H1 (cell line): Measurements from ENCODE around the gene ZNF8. TPM values are rescaled to one million over a fixed set of nuclear protein-coding genes. Genes with fewer than 3 reads are reported as not detected.

Source experiments
- CTCF ChIA-PET: fragments of 300-600 bp; sonication (Branson Sonifier 250); formaldehyde crosslinking; loops from one replicate; lab custom pipeline; 2021; ENCODE audit not compliant: partially characterized antibody; lab: Charles Lee
- POLR2A ChIA-PET: fragments of 300-600 bp; sonication (Branson Sonifier 250); formaldehyde crosslinking; loops from one replicate; lab custom pipeline; 2021; ENCODE audit warnings: inconsistent platforms; ENCODE audit not compliant: partially characterized antibody; lab: Charles Lee
- DNase-seq, 2 experiments: peaks; one replicate each; pipeline versions ENCODE4 v3.0.0 to v3.0.0-alpha.2; 2010 to 2022; ENCODE audit warnings: low spot score in 2 of 2, low read depth in 1 of 2, mixed read lengths in 1 of 2
- FAIRE-seq: peaks from 2 replicates; lab custom pipeline; 2011; peaks lifted over from hg19 to GRCh38; lab: Jason Lieb, UNC
- H2AFZ ChIP-seq: 2 replicates; pipeline ENCODE4 v1.8.1; 2012; ENCODE audit warnings: low read length, inconsistent platforms
- H2AK5ac ChIP-seq: 2 replicates; pipeline ENCODE4 v1.6.1; 2013; ENCODE audit warnings: low read depth, low read length
- H2BK120ac ChIP-seq: replicated peaks from 2 replicates; pipeline ENCODE3; 2013; ENCODE audit warnings: low read depth, low read length, inconsistent platforms
- H2BK12ac ChIP-seq: 2 replicates; pipeline ENCODE4 v1.6.1; 2013; ENCODE audit warnings: low read depth, low read length
- H2BK15ac ChIP-seq: 2 replicates; pipeline ENCODE4 v1.6.1; 2013; ENCODE audit warnings: low read length
- H2BK20ac ChIP-seq: 2 replicates; pipeline ENCODE4 v1.6.1; 2013; ENCODE audit warnings: low read length
- H2BK5ac ChIP-seq: 2 replicates; pipeline ENCODE4 v1.6.1; 2013; ENCODE audit warnings: low read depth, low read length
- H3K14ac ChIP-seq: 2 replicates; pipeline ENCODE4 v1.6.1; 2013; ENCODE audit warnings: inconsistent platforms; ENCODE audit not compliant: insufficient read length
- H3K18ac ChIP-seq: 2 replicates; pipeline ENCODE4 v1.6.1; 2013; ENCODE audit warnings: low read length; ENCODE audit errors: extremely low read depth
- H3K23ac ChIP-seq: 2 replicates; pipeline ENCODE4 v1.6.1; 2013; ENCODE audit warnings: inconsistent platforms; ENCODE audit not compliant: insufficient read length
- H3K23me2 ChIP-seq: 2 replicates; pipeline ENCODE4 v1.6.1; 2013; ENCODE audit warnings: low read depth, low read length
- H3K27ac ChIP-seq: 2 replicates; pipeline ENCODE4 v1.6.1; 2011; ENCODE audit warnings: low read depth, low read length, inconsistent platforms
- H3K27me3 ChIP-seq, 4 experiments: replicated peaks in 1 of 4; 1 replicate in 1 of 4; 2 replicates in 3 of 4; pipeline versions ENCODE4 v1.6.1 to v1.8.1; 2011 to 2013; ENCODE audit warnings: low read length in 3 of 4, mild to moderate bottlenecking in 3 of 4, inconsistent platforms in 2 of 4, mixed read lengths in 2 of 4, moderate library complexity in 1 of 4; ENCODE audit not compliant: control insufficient read depth in 3 of 4, insufficient read depth in 3 of 4; ENCODE audit errors: extremely low read depth in 1 of 4
- H3K36me3 ChIP-seq, 4 experiments: 2 replicates each; pipeline versions ENCODE4 v1.6.1 to v1.8.1; 2011 to 2013; ENCODE audit warnings: mild to moderate bottlenecking in 4 of 4, low read length in 3 of 4, moderate library complexity in 2 of 4, control low read depth in 1 of 4, inconsistent platforms in 1 of 4; ENCODE audit not compliant: insufficient read depth in 4 of 4, control insufficient read depth in 2 of 4
- H3K4ac ChIP-seq: replicated peaks from 2 replicates; pipeline ENCODE3; 2013; ENCODE audit warnings: low read length, low read depth, mixed read lengths, inconsistent platforms; ENCODE audit not compliant: insufficient read length
- H3K4me1 ChIP-seq, 4 experiments: replicated peaks in 1 of 4; 1 replicate in 1 of 4; 2 replicates in 3 of 4; pipeline versions ENCODE4 v1.6.1 to v1.8.1; 2011 to 2013; ENCODE audit warnings: low read length in 3 of 4, inconsistent platforms in 2 of 4, mixed read lengths in 1 of 4; ENCODE audit not compliant: insufficient read depth in 4 of 4, control insufficient read depth in 3 of 4
- H3K4me2 ChIP-seq, 2 experiments: 2 replicates each; pipeline versions ENCODE4 v1.6.1 to v1.8.1; 2011 to 2013; ENCODE audit warnings: low read depth in 2 of 2, low read length in 2 of 2, control low read depth in 1 of 2, inconsistent platforms in 1 of 2, mild to moderate bottlenecking in 1 of 2; ENCODE audit not compliant: insufficient read depth in 1 of 2
- H3K4me3 ChIP-seq, 4 experiments: fragments of 200-600, 300-600 bp in 1 of 4; sonication (generic), shearing (Covaris generic), sonication (Bioruptor Twin) in 1 of 4; 2 replicates each; pipeline versions ENCODE4 v1.5.1 to v1.8.1; 2011 to 2016; ENCODE audit warnings: low read length in 4 of 4, low read depth in 3 of 4, control low read depth in 2 of 4, inconsistent platforms in 2 of 4, mild to moderate bottlenecking in 2 of 4, mixed read lengths in 1 of 4, moderate library complexity in 1 of 4; ENCODE audit not compliant: insufficient read depth in 2 of 4; ENCODE audit errors: extremely low read depth in 1 of 4
- H3K56ac ChIP-seq: replicated peaks from 2 replicates; pipeline ENCODE3; 2013; ENCODE audit warnings: low read depth, mild to moderate bottlenecking, mixed read lengths, low read length, inconsistent platforms; ENCODE audit not compliant: insufficient read length
- H3K79me1 ChIP-seq: 2 replicates; pipeline ENCODE4 v1.6.1; 2013; ENCODE audit warnings: low read depth, low read length, control low read depth
- H3K79me2 ChIP-seq, 2 experiments: 2 replicates each; pipeline versions ENCODE4 v1.6.1 to v1.8.1; 2012 to 2013; ENCODE audit warnings: low read length in 2 of 2, mild to moderate bottlenecking in 2 of 2, inconsistent platforms in 1 of 2; ENCODE audit not compliant: insufficient read depth in 2 of 2, control insufficient read depth in 1 of 2
- H3K9ac ChIP-seq, 4 experiments: replicated peaks in 1 of 4; 1 replicate in 1 of 4; 2 replicates in 3 of 4; pipeline versions ENCODE4 v1.6.1 to v1.8.1; 2011 to 2013; ENCODE audit warnings: low read depth in 3 of 4, low read length in 3 of 4, control low read depth in 2 of 4, mild to moderate bottlenecking in 2 of 4, moderate library complexity in 2 of 4, inconsistent platforms in 1 of 4; ENCODE audit errors: extremely low read depth in 1 of 4
- H3K9me3 ChIP-seq, 2 experiments: 2 replicates each; pipeline versions ENCODE4 v1.6.1 to v1.8.1; 2012 to 2013; ENCODE audit warnings: mild to moderate bottlenecking in 2 of 2, moderate library complexity in 2 of 2, control low read depth in 1 of 2, inconsistent platforms in 1 of 2, low read depth in 1 of 2, low read length in 1 of 2, mixed read lengths in 1 of 2; ENCODE audit not compliant: insufficient read depth in 2 of 2
- H4K20me1 ChIP-seq, 2 experiments: replicated peaks in 1 of 2; 2 replicates each; pipeline versions ENCODE3 to v1.8.1; 2011 to 2013; ENCODE audit warnings: inconsistent platforms in 2 of 2, low read length in 2 of 2, mild to moderate bottlenecking in 1 of 2; ENCODE audit not compliant: insufficient read depth in 2 of 2, control insufficient read depth in 1 of 2
- H4K5ac ChIP-seq: 2 replicates; pipeline ENCODE4 v1.6.1; 2013; ENCODE audit warnings: low read length, low read depth, mixed read lengths, inconsistent platforms; ENCODE audit not compliant: insufficient read length
- H4K8ac ChIP-seq: 2 replicates; pipeline ENCODE4 v1.8.0; 2013; ENCODE audit warnings: mild to moderate bottlenecking, moderate library complexity, low read length, inconsistent platforms; ENCODE audit not compliant: insufficient read depth; ENCODE audit errors: extremely low read depth
- H4K91ac ChIP-seq: replicated peaks from 2 replicates; pipeline ENCODE3; 2013; ENCODE audit warnings: low read length, mixed read lengths, inconsistent platforms; ENCODE audit not compliant: insufficient read length
- POLR2A ChIP-seq, 2 experiments: IDR thresholded peaks; 1 replicate in 1 of 2; 2 replicates in 1 of 2; pipeline ENCODE4 v1.6.1; 2011; ENCODE audit warnings: low read depth in 2 of 2, low read length in 2 of 2, mild to moderate bottlenecking in 2 of 2; ENCODE audit errors: control extremely low read depth in 1 of 2
- RNF2 ChIP-seq: fragments of 200-900, 300-1000 bp; sonication (generic); IDR thresholded peaks from 2 replicates; pipeline ENCODE4 v1.7.1; 2016; ENCODE audit warnings: borderline replicate concordance, low read depth, mild to moderate bottlenecking, antibody characterized with exemption, low read length; ENCODE audit not compliant: poor library complexity, severe bottlenecking; ENCODE audit errors: missing control alignments
- WGBS, 2 experiments: shearing (Covaris generic) in 1 of 2; methylation state at CpG; one replicate each; pipeline versions ENCODE4 v1.1.6 to v1.1.7; 2013 to 2015; ENCODE audit warnings: low lambda C conversion rate in 2 of 2, mixed read lengths in 2 of 2, inconsistent platforms in 1 of 2, low coverage in 1 of 2, missing lambda C conversion rate in 1 of 2; ENCODE audit not compliant: insufficient replicate concordance in 2 of 2, insufficient coverage in 1 of 2, insufficient read length in 1 of 2; ENCODE audit errors: extremely low coverage in 1 of 2, missing lambda C conversion rate in 1 of 2; 5-methylcytosine and 5-hydroxymethylcytosine counted together
- polyA plus RNA-seq, 7 experiments: library from polyadenylated mRNA; depleted of rRNA in 3 of 7; stranded (reverse) in 5 of 7; unstranded in 2 of 7; fragments of >200 nt in 5 of 7; fragments of 200-250 nt in 2 of 7; gene quantifications; 1 replicate in 5 of 7; 2 replicates in 1 of 7; 4 replicates in 1 of 7; pipeline versions ENCODE4 v1.2.1 to v1.2.3, GENCODE V29; 2011 to 2013; ENCODE audit warnings: missing spikeins in 2 of 7, mixed read lengths in 2 of 7
- total RNA-seq: library from RNA; stranded (reverse); fragmentation: NEBNext Ultra II Directional; extraction: Animal tissue kit (Norgen Biotek cat#: 25700); gene quantifications from 2 replicates; pipeline ENCODE4 v1.2.1, GENCODE V29; 2021

Gene ZNF8
- total and polyA plus RNA-seq, 2 of the 8 experiments (the other 6 are each of a cell fraction or from before 2014, with no cell fraction given) = 9.2 to 21.5 TPM

DNA sequence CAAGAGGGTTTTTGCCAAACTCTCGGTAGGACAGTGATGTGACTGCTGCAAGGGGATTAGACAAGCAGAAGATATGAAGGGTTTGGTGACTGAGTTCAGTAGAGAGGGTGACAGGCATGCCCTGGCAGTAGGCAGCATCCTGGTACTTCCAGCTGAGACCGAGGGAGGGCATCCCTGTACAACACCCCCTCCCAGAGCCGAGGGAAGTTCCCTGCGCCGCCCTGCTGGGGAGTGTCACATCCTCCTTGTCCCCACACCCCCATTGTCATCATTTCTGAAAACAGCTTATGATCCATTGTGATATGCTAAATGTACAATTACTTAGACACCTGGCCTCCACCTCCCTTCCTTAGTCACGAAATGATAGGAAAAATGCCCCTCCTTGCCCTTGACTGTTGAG, 35.4 kb upstream of the ZNF8 start:
- peaks cover 50 to 92% (median 78%) of the 10 kb centered on the region in 4 experiments for H3K36me3 ChIP-seq
- peaks cover 21 to 33% of the 10 kb centered on the region in 2 experiments for H3K9me3 ChIP-seq
- WGBS, 2 experiments = 96% methylated on average over 6 of the region's 6 CpGs; no CpG with 5 or more reads in 1 of the 2 experiments
- no peak; a peak in 1 of 3 replicates for TF ChIP-seq POLR2A (IDR thresholded peaks at IDR 0.05; ENCODE audit: control extremely low read depth in 1 of 2, low read depth in 2 of 2, low read length in 2 of 2)
- no peak for TF ChIP-seq RNF2

More for the DNA sequence above, 35.4 kb upstream of the ZNF8 start:
- H3K23me2 ChIP-seq = no peaks in the 10 kb centered on the region
- DNase-seq = no peak
- H2AK5ac ChIP-seq = no peak overlapping the region
- H3K9ac ChIP-seq = no peak overlapping the region
- H3K18ac ChIP-seq = no peak overlapping the region
- H4K20me1 ChIP-seq = peaks cover 2 to 10% of the 10 kb centered on the region in 2 experiments
- no peak for FAIRE-seq
- no peak overlapping the region for H3K14ac ChIP-seq
- no peak overlapping the region for H3K4me3 ChIP-seq
- no peak overlapping the region for H3K56ac ChIP-seq
- no peak overlapping the region for H2BK20ac ChIP-seq
- no peak overlapping the region for H3K4me2 ChIP-seq
- ChIA-PET POLR2A (interaction anchor here (0.8 to 2.9 kb wide), 8 partner anchors 8 to 273 kb away, joined by 3 to 15 read pairs (median 4); partner anchors contain the start of gene ZNF544), CTCF (interaction anchor here (0.7 to 1.1 kb wide), 3 partner anchors 9 to 25 kb away, joined by 3 to 5 read pairs (median 3); no protein-coding TSS in a partner anchor)
- H2BK120ac ChIP-seq = no peak overlapping the region
- no peak overlapping the region for H3K23ac ChIP-seq
- H3K27ac ChIP-seq = no peak overlapping the region
- H4K8ac ChIP-seq = no peak overlapping the region
- H2BK15ac ChIP-seq = no peak overlapping the region
- H3K79me2 ChIP-seq = peaks cover 0 to 23% of the 10 kb centered on the region in 2 experiments; a peak in 3 of 4 replicates
- no peak overlapping the region for H2BK5ac ChIP-seq
- no peaks in the 10 kb centered on the region for H3K4me1 ChIP-seq
- H3K79me1 ChIP-seq = peaks cover 4% of the 10 kb centered on the region; the same call in 1 of the 2 replicates
- no peaks in the 10 kb centered on the region for H3K27me3 ChIP-seq
- H4K91ac ChIP-seq = no peak overlapping the region
- no peak overlapping the region for H4K5ac ChIP-seq
- H2BK12ac ChIP-seq = no peak overlapping the region
- no peak overlapping the region for H3K4ac ChIP-seq
- no peak overlapping the region for H2AFZ ChIP-seq
